Ramos (cell line): ENCODE results near the gene MAST4.

ENCODE experiments used
- in situ Hi-C: fragments of 300-500 bp; cut with MboI; formaldehyde crosslinking; loops from one replicate; pipeline ENCODE4 v1.14.3; 2022; ENCODE audit warnings: low sequenced_read_pairs; ENCODE audit not compliant: unreplicated experiment

MAST4 gene

DNA sequence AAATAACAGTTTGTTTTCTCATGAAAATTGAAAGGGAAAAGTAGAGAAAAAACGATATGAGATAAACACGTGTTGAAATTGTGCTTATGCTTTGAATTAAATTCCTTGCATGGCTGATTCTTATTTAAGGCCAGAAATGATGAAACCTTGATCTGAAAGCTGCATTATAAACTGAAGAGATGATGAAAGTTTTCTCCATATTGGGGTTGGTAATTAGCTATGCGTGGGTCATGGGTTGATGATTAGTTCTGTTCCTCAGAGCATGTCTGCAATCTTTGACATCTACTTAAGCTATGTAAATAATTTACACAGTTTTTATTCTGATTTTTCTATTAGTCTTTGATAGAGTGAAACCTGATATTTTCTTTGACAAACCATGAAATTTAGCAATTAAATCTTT lies 336.3 kb downstream of the MAST4 start:
- in situ Hi-C loops = no loop called here

DNA sequence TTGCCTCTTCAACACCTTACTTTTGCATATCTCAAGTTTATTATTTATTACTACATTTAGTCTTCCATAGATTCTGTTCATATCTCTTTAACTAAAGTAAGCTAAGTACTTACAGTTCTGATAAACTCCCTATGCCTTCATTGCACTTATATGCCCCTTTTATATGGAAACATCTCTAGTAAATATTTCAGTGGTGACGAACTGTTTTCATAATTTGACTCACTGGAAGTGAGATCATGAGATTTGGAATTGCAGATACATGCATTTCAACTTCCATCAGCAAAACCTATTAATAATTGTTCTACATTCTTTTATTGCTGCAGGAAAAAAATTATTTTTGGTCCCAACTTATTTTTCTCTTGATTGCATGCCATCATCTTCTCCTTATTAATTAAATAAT lies 336.9 kb downstream of the MAST4 start:
- in situ Hi-C loops = no loop called here

DNA sequence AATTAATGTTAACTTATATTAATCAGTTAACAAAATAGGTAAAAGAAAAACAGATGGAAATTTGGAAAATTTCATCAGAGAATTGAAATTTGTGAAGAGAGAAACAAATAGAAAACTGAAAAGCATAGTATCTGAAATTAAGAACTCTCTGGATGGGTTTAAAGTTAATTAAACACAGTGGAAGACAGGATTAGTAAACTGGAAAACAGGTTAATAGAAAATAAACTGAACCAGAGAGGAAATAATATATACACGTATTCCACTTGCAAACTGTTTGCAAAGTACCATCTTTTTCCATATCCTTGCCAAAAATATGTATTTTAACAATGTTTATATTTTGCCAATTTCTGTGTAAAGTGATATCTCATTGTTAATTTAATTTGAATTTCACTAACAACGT lies 342.9 kb downstream of the MAST4 start:
- in situ Hi-C loops = no loop called here

DNA sequence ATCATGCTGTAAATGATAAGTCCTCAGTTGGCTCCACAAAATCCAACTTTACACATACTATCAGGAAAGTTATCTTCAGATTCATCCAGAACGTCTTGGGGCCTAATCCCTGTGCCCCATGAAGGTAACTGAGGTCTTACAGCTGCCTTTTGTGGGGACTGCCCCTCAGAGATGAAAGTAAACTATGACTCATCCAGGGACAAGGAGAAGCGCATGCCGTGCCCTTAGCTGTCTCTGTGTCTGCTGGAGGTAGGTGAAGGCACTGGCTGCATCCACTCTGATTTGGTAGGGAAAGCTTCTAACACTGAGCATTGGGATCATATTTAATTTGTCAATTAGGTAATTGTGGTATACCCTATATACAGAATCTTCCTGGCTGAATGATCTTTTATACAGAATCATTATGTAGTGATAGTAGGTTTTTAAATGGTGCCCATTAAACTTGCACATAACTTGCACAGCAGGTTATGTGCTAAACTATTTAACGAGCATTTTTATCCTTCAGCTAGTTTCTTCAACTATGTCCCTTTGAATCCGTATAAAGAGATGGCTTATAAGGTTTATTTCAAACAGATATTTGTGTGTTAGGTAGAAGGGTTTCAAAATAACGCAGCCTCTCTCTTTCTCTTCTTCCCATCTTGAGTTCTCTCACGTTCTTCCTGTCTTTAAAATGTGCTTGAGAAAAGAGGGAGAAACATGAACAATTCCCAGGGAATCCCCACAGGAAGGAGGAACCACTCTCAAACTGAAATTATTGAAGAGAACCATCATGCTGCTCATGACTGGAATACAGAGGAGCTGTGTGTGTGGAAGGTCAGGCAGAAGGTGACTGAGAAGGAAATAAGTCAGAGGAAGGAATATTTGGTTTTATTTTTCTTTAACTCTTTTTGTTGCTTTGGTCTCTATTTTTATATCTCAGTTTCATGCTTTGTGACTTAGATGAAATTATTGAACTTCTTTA lies 349.5 kb downstream of the MAST4 start:
- in situ Hi-C loops = no loop called here

DNA sequence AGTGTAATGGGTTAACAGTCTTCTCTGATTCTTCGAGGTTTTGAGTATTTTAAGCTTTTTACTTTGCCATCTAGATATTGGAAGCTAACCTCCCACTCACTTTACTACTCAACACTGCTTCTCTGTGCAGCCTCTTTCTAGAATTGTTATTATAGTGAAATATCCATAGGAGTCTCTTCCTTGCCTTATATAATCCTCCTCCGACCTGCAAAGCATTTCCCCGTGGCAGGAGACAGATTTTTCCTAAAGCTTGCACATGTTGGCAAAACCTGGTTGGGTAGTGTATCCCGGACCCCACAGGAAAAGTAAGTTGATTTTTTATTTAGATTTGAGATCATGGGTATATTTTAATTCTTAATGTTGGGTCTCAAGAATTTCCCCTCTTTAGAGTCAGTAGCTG lies 351.3 kb downstream of the MAST4 start:
- in situ Hi-C loops = no loop called here

DNA sequence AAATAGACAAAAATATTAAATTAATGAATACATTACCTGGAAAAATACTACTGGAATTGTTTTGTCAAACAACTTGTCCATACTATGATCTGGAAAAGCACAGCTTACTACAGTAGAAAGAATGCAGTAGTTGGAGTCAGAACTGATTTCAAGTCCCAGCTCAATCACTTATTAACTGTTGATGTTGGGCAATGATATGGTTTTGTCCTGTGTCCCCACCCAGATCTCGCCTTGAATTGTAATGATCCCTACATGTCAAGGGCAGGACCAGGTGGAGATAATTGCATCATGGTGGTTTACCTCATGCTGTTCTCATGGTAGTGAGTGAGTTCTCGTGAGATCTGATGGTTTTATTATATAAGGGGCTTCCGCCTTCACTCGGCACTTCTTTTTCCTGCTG lies 352.9 kb downstream of the MAST4 start:
- in situ Hi-C loops = no loop called here

DNA sequence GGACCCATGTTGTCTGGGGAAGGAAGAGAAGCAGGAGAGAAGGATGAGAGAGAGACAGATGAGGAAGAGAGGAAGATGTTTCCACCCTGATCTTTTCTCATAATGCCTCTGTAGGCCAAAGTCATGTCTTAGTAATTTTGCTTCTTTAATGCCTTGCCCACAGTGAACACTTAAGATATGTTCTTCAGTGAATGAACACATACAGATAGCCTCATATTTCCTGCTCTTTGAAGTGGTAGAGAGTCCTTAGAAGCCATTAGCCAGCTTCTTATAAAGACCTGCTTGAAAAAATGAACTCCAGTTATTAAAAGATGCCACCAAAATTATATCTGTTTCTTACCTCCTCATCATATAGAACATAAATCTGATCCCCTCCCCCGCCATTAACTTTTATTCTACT lies 356.0 kb downstream of the MAST4 start:
- in situ Hi-C loops = no loop called here

DNA sequence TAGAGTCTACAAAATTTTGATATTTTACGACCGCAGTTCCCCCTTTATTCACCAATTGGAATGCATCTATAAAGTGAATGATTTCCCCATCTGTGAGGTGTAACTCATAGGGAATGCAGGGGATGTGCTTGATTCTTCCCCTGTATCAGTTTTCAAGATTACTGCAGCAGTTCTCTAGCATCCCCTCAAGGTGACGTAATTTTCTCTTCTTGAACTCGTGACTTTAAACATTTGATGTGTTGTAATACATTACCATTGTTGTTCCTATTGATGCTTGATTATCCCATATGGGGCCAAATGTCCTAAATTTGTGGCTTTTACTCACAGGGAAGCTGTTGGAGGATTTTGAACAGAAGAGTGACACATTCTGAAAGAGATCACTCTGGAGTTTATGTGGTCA lies 360.2 kb downstream of the MAST4 start:
- in situ Hi-C loops = no loop called here

DNA sequence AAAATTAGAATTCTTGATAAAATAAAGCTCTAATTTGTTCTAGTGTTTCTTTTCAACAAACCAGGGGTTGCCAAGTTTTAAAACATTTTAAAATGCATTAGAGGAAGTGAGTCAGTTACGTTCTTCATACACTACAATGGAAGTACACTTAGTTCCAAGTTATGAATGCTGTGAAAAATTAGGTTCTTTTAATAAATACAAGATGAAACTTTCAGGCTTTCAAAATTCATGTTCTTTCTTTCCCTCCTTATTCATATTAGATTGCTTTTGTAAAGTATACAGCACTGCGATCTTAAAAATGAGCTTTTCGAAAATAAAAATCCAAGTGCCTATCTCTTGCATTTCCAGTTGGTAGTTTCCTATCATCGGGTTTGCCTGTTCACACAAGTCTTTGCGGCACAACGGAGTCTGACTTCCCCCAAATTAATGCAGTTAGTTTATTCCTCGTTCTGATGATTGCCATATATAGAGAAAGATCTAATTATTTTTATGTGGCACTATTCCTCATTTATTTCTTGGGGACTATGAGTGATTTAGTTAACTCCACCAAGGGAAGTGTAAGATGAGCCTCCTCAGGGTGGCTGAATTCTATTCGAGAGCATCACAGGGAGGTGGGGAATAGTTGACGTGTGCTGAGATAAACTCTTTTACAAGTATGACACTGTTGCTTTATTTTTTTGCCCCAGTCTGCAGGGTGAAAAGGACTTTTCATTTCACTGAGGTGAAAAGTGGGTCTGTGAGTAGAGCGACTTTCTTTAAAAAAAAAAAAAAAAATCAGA lies 362.2 kb downstream of the MAST4 start:
- in situ Hi-C loops = no loop called here

DNA sequence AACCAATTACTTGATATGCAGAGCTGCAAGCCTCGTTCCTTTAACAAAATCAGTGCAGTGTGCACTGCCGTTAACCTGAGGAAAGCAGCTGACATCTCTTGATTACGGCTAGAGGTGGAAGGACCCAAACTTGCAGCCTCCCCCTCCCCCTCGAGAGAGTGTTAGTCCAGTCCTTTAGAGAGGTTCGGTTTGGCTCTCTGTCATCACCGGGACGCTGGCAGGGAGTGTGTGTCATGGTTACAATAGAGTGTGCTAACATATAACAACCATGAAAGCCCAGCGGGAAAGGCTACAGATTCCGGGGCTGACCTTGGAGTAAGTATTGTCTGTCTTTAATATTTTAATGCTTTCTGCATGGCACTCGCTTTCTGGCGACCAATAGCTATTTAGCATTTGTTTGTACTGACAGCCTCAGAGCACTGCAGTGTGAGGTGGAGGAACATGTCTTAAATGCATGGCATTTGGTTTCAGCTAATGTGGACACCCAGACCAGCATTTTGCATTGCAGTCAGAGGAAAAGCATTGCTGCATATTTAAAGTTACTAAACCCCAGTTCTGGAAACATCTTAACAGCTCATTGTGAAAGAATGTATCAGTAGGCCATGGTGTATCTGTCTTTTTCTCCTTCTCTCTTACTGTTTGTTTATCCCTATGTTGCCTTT lies 362.9 kb downstream of the MAST4 start:
- in situ Hi-C loops = no loop called here

DNA sequence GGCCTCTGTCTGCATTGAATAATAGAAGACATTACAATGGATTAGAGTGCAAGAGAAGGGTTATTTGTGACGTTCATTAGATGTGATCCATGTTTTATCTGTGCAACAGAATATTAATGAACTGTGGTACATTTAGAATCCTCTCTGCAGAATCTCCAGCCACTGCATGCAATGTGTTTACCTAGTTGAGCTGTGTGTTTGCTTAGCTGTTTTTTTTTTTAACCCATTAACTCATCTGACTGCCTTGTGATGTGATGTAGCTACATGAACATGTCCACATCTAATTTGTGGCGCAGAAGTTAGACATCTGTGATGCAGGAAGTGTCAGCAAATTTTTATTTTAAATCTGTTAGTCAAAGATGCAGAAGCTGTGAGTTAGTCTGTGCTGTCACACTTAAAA lies 363.5 kb downstream of the MAST4 start:
- in situ Hi-C loops = no loop called here

DNA sequence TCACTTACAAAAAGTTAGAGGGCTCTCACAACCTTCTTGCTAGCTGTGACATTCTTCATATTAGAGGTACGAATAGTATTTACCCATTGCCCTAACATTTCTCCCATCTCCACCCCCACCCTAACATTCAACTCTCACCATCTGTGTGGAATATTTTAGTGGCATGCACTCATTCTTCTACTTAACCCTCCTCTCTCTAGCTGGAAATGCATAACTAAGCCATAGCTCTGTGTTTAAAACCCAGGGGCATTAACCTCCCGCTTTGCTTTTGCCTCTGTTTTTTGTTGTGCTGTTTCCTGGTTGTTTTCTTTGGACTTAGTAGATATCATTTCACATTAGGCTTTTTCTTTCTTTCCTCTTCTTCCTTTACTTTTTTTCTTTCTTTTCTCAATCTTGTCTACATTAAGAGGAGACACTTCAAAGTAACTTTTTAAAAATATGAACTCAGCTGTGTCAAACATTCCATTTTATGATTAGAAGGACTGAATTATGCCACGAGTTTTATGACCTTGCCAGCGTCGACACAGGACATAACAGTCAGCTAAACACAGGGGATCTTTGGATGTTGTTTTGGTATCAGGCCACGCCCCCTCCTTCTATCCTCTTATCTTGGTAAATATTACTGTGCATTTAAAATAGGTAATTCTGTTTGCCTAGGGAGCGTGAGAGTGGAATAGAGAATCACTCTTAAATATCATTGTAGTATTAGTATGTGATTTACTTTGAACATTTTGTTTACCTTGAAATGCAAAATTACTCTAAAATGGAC lies 364.4 kb downstream of the MAST4 start:
- in situ Hi-C loops = no loop called here

DNA sequence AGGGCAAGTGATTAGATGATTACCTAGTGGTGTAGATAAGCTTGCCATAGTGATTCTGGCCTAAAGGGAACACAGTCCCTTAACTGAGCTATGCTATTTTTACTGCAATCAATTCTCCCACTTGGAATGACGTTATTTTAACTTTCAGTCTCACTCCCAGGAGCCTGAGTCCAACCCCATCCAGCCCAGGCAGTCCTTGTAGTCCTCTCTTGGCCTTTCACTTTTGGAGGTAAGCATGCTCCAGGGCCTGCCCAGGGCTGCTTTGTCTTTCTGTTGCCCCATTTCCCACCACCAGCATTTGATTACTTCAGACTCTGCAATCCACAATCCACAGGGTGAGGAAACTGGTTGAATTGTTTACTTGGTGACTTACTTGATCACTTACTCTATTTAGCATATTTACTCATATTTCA lies 367.4 kb downstream of the MAST4 start:
- in situ Hi-C loops = no loop called here

DNA sequence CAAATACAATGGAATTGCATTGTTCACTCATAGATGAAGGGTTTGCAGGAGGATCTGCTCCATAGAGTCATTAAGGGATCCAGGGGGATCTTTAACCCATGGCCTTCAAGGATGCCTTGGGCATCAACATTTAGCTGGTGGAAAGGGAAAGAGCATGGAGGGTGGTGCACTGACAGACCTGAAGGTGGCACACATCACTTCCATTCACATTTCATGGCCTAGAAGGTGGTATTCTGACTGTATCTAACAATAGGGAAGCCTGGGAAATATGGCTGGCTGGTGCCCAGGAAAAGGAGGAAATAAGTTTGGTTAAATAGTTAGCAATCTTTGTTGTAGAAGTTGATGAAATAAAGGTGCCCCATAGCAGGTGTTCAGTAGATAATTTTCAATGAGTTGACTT lies 370.2 kb downstream of the MAST4 start:
- in situ Hi-C loops = no loop called here

DNA sequence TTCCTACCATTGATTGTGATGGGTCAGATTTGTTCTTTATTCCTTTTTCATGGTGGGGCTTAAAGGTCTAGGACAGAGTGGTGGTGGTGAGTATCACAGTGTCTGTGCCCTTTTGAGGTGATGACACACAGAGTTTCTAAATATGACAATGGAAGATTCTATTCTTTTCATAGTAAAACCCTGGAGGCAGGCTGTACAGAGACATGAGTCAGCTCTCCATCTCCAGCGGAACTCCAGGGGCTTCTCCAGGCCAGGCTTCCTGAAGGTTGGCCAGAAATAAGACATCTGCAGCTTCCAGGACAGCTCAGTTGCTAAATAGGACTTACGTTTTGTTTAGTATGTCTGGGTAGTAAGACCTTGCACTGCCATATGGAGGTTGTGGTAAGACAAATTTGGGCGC lies 370.9 kb downstream of the MAST4 start:
- in situ Hi-C loops = no loop called here

DNA sequence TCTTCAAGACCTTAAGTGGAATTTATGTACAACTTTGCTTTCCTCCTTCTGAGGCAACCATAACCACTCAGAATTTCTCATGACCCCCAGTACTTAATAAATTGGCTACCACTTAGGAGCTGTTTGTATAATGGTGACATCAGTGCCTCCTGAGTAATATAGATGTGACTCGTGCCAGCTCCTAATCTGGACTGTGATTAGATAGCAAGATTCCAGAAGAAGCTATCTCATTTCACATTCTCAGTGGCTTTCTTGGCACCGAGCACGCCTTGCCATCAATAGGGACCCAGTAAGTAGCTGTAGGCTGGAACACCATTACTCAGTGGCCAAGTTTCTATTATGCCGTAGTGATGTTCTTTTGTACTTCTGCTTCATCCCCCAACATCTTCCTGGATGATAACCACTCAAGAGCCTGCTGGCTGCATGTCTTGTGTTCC lies 371.7 kb downstream of the MAST4 start:
- in situ Hi-C loops = no loop called here

DNA sequence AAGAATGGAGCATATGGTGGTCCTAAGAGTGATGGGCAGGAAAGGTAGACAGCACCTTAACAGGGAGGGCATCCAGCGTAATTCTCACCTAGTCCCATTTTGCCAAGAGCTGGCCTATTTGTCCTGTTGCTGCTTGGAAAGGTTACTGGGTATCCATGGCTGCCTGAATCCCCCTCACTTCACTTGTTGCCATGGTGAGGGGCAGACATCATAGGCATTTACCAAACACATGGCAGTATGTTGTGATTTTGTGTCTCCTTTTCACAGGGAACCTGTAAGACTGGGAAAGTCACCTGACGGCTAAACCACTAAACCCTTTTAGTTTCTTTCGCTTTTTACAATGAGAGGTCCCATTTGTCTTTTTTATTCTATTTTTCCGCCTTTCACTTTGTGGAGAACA lies 373.3 kb downstream of the MAST4 start:
- in situ Hi-C loops = no loop called here

DNA sequence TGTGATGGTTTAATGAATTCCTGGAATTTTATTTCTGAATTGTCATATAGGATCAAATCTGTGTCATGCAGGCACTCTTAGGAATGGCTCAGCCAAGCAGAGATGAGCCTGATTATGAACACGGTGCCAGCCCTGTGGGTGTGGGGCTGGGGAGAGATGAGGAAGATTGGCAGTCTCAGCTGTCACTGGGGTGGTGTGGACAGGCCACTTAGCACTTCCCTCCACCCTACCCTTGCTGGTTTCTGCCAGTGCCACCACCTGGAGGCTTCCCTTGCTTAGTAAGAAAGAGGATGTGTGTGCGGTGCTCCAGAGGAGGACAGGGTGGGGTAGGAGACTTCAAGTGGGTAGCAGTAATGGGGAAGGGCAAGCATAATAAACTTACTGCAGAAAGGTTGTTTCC lies 373.8 kb downstream of the MAST4 start:
- in situ Hi-C loops = no loop called here

DNA sequence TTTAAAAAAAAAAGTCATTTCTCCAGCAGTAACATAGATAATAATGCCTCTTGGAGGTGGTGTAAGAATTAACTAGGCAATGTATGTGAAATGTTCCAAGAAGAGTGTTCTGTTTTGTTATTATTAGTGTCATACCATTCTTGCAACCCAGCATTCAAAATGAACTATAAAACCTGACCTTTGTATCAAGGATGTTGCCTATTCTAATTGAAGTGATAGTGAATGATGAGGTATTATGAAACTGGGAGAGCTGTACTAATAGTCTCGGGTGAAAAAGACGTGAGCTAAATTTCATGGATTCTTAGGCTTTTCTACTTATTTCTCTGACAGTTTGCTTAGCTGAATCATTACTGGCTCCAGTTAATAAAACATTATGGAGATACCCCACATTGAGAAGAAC lies 375.8 kb downstream of the MAST4 start:
- in situ Hi-C loops = no loop called here

DNA sequence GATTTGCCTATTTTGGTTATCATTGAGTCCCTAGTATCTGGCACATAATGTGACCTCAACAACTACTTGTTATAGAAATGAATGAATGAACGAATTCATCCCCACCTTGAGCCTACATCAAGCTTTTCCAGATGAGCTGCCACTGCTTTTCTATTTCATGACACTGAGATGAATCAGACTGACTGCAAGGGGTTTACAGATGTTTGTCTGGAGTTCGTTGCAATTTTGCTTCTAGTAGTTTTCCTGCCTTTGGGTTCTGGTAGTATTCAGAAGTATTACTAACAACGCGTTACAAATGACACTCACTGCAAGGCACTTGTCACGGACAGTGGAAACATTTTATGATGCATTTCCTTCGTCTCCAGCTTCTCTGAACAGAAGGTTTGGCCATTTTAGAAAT lies 378.1 kb downstream of the MAST4 start:
- in situ Hi-C loops = no loop called here
